ENCODE results near the gene PACRG. TPM values are rescaled to one million over a fixed set of nuclear protein-coding genes. Genes with fewer than 3 reads are reported as not detected.

Gene PACRG
- total RNA-seq, 1 experiment from 2014 or later, result 0.26 TPM

- no peak overlapping the region for H3K27ac Mint-ChIP-seq
- H3K9me3 Mint-ChIP-seq, result no peaks in the 10 kb centered on the region
Observed at GRCh38 chr6:163300838-163301237, 573.1 kb downstream of the PACRG start.

More at GRCh38 chr6:163300838-163301237, 573.1 kb downstream of the PACRG start:
- no peak for DNase-seq
- Mint-ChIP-seq H3K4me1 (peaks cover 7 to 8% of the 10 kb centered on the region in 2 experiments), H3K27me3 (ENCODE audit: low read depth) (no peaks in the 10 kb centered on the region; the same call in 1 of the 2 replicates), H3K4me3 (no peak overlapping the region), H3K36me3 (ENCODE audit: insufficient read depth in 1 of 3, low read depth in 3 of 3) (no peaks in the 10 kb centered on the region)
- no peaks in the 10 kb centered on the region for H3K79me1 ChIP-seq (ENCODE audit: insufficient read depth, low read depth, low read length, poor library complexity, severe bottlenecking)
- H4K91ac ChIP-seq (ENCODE audit: insufficient read length, low read depth, low read length), result no peak overlapping the region
- H3K4ac ChIP-seq (ENCODE audit: low read depth, low read length), result no peak overlapping the region
- no peaks in the 10 kb centered on the region for H4K20me1 ChIP-seq (ENCODE audit: control insufficient read depth, insufficient read depth, insufficient read length)
- H2BK12ac ChIP-seq (ENCODE audit: insufficient read length, low read depth, low read length), result no peak overlapping the region
- H4K5ac ChIP-seq (ENCODE audit: insufficient read length, low read depth, low read length), result no peak overlapping the region
- no peak overlapping the region for H3K56ac ChIP-seq (ENCODE audit: insufficient read length, low read depth, low read length)
- H3K23me2 ChIP-seq (ENCODE audit: insufficient read length, low read depth, low read length, poor library complexity, severe bottlenecking), result no peaks in the 10 kb centered on the region
- TF ChIP-seq CTCF (conservative IDR thresholded peaks at IDR 0.05), result no peak
- no peaks in the 10 kb centered on the region for H3K4me1 ChIP-seq (ENCODE audit: insufficient read depth, low read length)
- H3K27ac ChIP-seq (ENCODE audit: insufficient read length, low read depth, low read length), result no peak overlapping the region
- no peaks in the 10 kb centered on the region for H3K27me3 ChIP-seq (ENCODE audit: insufficient read depth, low read length)
- no CpG with 5 or more reads among the region's 17 CpGs for WGBS (ENCODE audit: extremely low coverage, insufficient read length, low lambda C conversion rate)
- H3K4me2 ChIP-seq (ENCODE audit: insufficient read depth, insufficient read length, low read length), result no peak overlapping the region
- H3K9me3 ChIP-seq (ENCODE audit: control insufficient read depth, low read depth, low read length), result no peaks in the 10 kb centered on the region
- H3K79me2 ChIP-seq (ENCODE audit: insufficient read depth, low read length), result no peaks in the 10 kb centered on the region
- H3K14ac ChIP-seq (ENCODE audit: insufficient read depth, low read length), result no peak overlapping the region
- H2AK5ac ChIP-seq (ENCODE audit: insufficient read length, low read length), result no peak overlapping the region
- H3T11ph ChIP-seq (ENCODE audit: low read length), result no peak overlapping the region
- H2BK5ac ChIP-seq (ENCODE audit: insufficient read length, low read length), result no peak overlapping the region
- H3K18ac ChIP-seq (ENCODE audit: insufficient read length, low read depth, low read length), result no peak overlapping the region
- no peak overlapping the region for H2BK20ac ChIP-seq (ENCODE audit: low read depth, low read length, poor library complexity, severe bottlenecking)
- H2BK120ac ChIP-seq (ENCODE audit: low read depth, low read length, poor library complexity, severe bottlenecking), result no peak overlapping the region
- no peak overlapping the region for H4K8ac ChIP-seq (replicated peaks; ENCODE audit: insufficient read length, low read depth, low read length)
- H2AFZ ChIP-seq (ENCODE audit: low read length), result no peak overlapping the region
- no peak overlapping the region for H3K9ac ChIP-seq (ENCODE audit: extremely low read depth, insufficient read length, low read length)
- H3K23ac ChIP-seq (ENCODE audit: insufficient read length, low read depth, low read length), result no peak overlapping the region
- no peak overlapping the region for H2BK15ac ChIP-seq (ENCODE audit: low read depth, low read length)
